Lung (tissue), 13 donors: Measurements from ENCODE around the gene SEC23B. TPM values are rescaled to one million over a fixed set of nuclear protein-coding genes. Genes with fewer than 3 reads are reported as not detected.

Experiments
- ATAC-seq: fragments of 200-7000 bp; cut with Tn5 transposase; one replicate; pipeline ENCODE4 v1.9.1; 2020; ENCODE audit warnings: moderate number of reproducible peaks; ENCODE audit not compliant: insufficient read depth, low FRiP score
- DNase-seq, 3 donors: peaks; one replicate each; pipeline ENCODE4 v3.0.0-alpha.2; 2013 to 2017
- H3K27ac ChIP-seq, 2 donors: one replicate each; pipeline ENCODE4 v1.5.1; 2013; ENCODE audit warnings: mild to moderate bottlenecking in 2 of 2, moderate library complexity in 2 of 2, control low read depth in 1 of 2, inconsistent platforms in 1 of 2, low read depth in 1 of 2, low read length in 1 of 2
- H3K27me3 ChIP-seq, 3 donors: one replicate each; pipeline ENCODE4 v1.5.1; 2013; ENCODE audit warnings: low read length in 2 of 3; ENCODE audit not compliant: control insufficient read depth in 3 of 3, insufficient read depth in 3 of 3
- H3K36me3 ChIP-seq, 4 donors: one replicate each; pipeline ENCODE4 v1.5.1; 2013; ENCODE audit warnings: low read length in 4 of 4, mild to moderate bottlenecking in 1 of 4, moderate library complexity in 1 of 4; ENCODE audit not compliant: control insufficient read depth in 4 of 4, insufficient read depth in 4 of 4
- H3K4me1 ChIP-seq, 5 donors: one replicate each; pipeline ENCODE4 v1.5.1; 2013; ENCODE audit warnings: low read length in 5 of 5, mild to moderate bottlenecking in 2 of 5, moderate library complexity in 1 of 5; ENCODE audit not compliant: control insufficient read depth in 5 of 5, insufficient read depth in 5 of 5
- H3K4me3 ChIP-seq: one replicate; pipeline ENCODE4 v1.5.1; 2013; ENCODE audit warnings: mild to moderate bottlenecking, control low read depth, moderate library complexity
- H3K9ac ChIP-seq, 2 donors: one replicate each; pipeline ENCODE4 v1.5.1; 2013; ENCODE audit warnings: low read length in 2 of 2, control low read depth in 1 of 2; ENCODE audit not compliant: insufficient read depth in 1 of 2
- H3K9me3 ChIP-seq, 4 donors: one replicate each; pipeline ENCODE4 v1.5.1; 2013; ENCODE audit warnings: low read length in 3 of 4, mild to moderate bottlenecking in 1 of 4, moderate library complexity in 1 of 4; ENCODE audit not compliant: control insufficient read depth in 4 of 4, insufficient read depth in 3 of 4
- CTCF ChIP-seq: IDR thresholded peaks from 2 replicates; pipeline ENCODE4 v1.5.1; 2012; ENCODE audit warnings: mild to moderate bottlenecking; ENCODE audit errors: control extremely low read depth, extremely low read depth
- WGBS, 2 donors: extraction: QIAGEN DNeasy Blood & Tissue Kit; methylation state at CpG; one replicate each; pipeline ENCODE4 v1.1.7; 2013; 5-methylcytosine and 5-hydroxymethylcytosine counted together
- polyA plus RNA-seq, 2 donors: library from polyadenylated mRNA; stranded (reverse); fragments of 200-250 nt; gene quantifications; one replicate each; pipeline ENCODE4 v1.2.1, GENCODE V29; 2013
- small RNA-seq: library from RNA; depleted of rRNA; stranded (forward); fragments of <200 nt; gene quantifications from one replicate; pipeline ENCODE3, GENCODE V24; 2014; ENCODE audit warnings: low replicate concordance
- total RNA-seq, 2 donors: library from RNA; depleted of rRNA in 1 of 2; stranded (reverse); fragments of >200 nt in 1 of 2; gene quantifications; one replicate each; pipeline ENCODE4 v1.2.1, GENCODE V29; 2014 to 2021
- donor health status: control.
- donor health status: control.
- donor health status: Bipolar disorder and iron deficiency.
- donor health status: healthy.
- donor health status: DM: yes; HTN: yes; CAD: no.

The SEC23B gene
- total and polyA plus RNA-seq, 4 donors, result 10.3 to 79.5 (median 57.8) TPM

- no peaks in the 10 kb centered on the region for H3K27me3 ChIP-seq
- ATAC-seq, result no peak
- no peak for TF ChIP-seq CTCF
- peaks cover 0 to 6% (median 0%) of the 10 kb centered on the region in 4 donors for H3K36me3 ChIP-seq
- no peak overlapping the region for H3K4me3 ChIP-seq
- H3K9ac ChIP-seq, result no peak overlapping the region
- DNase-seq, result no peak
- peaks cover 0 to 4% (median 0%) of the 10 kb centered on the region in 5 donors for H3K4me1 ChIP-seq
- H3K27ac ChIP-seq, result no peak overlapping the region
- WGBS, 2 donors, result 86 to 89% methylated on average over 8 of the region's 8 CpGs
- no peaks in the 10 kb centered on the region for H3K9me3 ChIP-seq
Observed at GRCh38 chr20:18589941-18590674, 82.4 kb downstream of the SEC23B start.

- Histone ChIP-seq H3K4me1 (no peaks in the 10 kb centered on the region), H3K27ac (no peak overlapping the region), H3K9me3 (peaks cover 0 to 2% (median 0%) of the 10 kb centered on the region in 4 donors), H3K36me3 (peaks cover 0 to 12% (median 2%) of the 10 kb centered on the region in 4 donors), H3K4me3 (no peak overlapping the region), H3K9ac (no peak overlapping the region), H3K27me3 (no peaks in the 10 kb centered on the region)
- ATAC-seq, result no peak
- TF ChIP-seq CTCF, result no peak
- no peak for DNase-seq
Observed at GRCh38 chr20:18596270-18596669, 88.5 kb downstream of the SEC23B start.

- H3K27me3 ChIP-seq, result no peaks in the 10 kb centered on the region
- no peak overlapping the region for H3K9ac ChIP-seq
- DNase-seq (no peak), ATAC-seq (no peak)
- H3K4me1 ChIP-seq, result peaks cover 0 to 1% (median 0%) of the 10 kb centered on the region in 5 donors
- H3K27ac ChIP-seq, result no peak overlapping the region
- no peak overlapping the region for H3K4me3 ChIP-seq
- H3K9me3 ChIP-seq, result no peaks in the 10 kb centered on the region
- TF ChIP-seq CTCF, result no peak
- peaks cover 0 to 3% (median 1%) of the 10 kb centered on the region in 4 donors for H3K36me3 ChIP-seq
Observed at GRCh38 chr20:18609741-18610140, 102.0 kb downstream of the SEC23B start.

Small RNA genes within 50 kb of the gene (small RNA-seq; reads per million reads assigned to genes)
- gene MIR3192 (not detected), gene RN7SL638P (not detected), gene RNU6ATAC34P (not detected)

Other genes starting within 250 kb of the SEC23B start
- 10 to 100 TPM; 10.5 to 27.1 TPM for gene ZNF133, start 219.4 kb upstream of the SEC23B start, total RNA-seq
- gene ZNF133, start 219.4 kb upstream of the SEC23B start, polyA plus RNA-seq, result 1 to 10 TPM; 7.8 to 9.3 TPM
- 1 to 10 TPM; 6.4 to 7.6 TPM for gene DZANK1, start 40.9 kb upstream of the SEC23B start, total RNA-seq
- 1 to 10 TPM; 1.8 to 3.1 TPM for gene DZANK1, start 40.9 kb upstream of the SEC23B start, polyA plus RNA-seq
- gene POLR3F, start 40.5 kb upstream of the SEC23B start, total RNA-seq, result 10 to 100 TPM in 1 of 2 donors, 1 to 10 TPM in 1; 7.3 to 13.3 TPM
- 1 to 10 TPM; 6.5 to 7.7 TPM for gene POLR3F, start 40.5 kb upstream of the SEC23B start, polyA plus RNA-seq
- gene RBBP9, start 10.7 kb upstream of the SEC23B start, total RNA-seq, result 10 to 100 TPM; 13.1 to 19.3 TPM
- gene RBBP9, start 10.7 kb upstream of the SEC23B start, polyA plus RNA-seq, result 1 to 10 TPM; 6.3 to 7.5 TPM
- 10 to 100 TPM; 53.5 to 55.3 TPM for gene SMIM26, start 59.5 kb downstream of the SEC23B start, total RNA-seq
- 100 to 1,000 TPM in 1 of 2 donors, 10 to 100 TPM in 1; 80.5 to 216 TPM for gene SMIM26, start 59.5 kb downstream of the SEC23B start, polyA plus RNA-seq
- gene DTD1, start 80.1 kb downstream of the SEC23B start, total RNA-seq, result 10 to 100 TPM; 22.6 to 39.2 TPM
- gene DTD1, start 80.1 kb downstream of the SEC23B start, polyA plus RNA-seq, result 10 to 100 TPM; 17.4 to 26.5 TPM